Heart left ventricle (tissue), 16 donors: ENCODE results near the gene WFS1. TPM values are rescaled to one million over a fixed set of nuclear protein-coding genes. Genes with fewer than 3 reads are reported as not detected.

Source experiments
- ATAC-seq, 4 donors: fragments of 200-7000 bp; cut with Tn5 transposase; one replicate each; pipeline ENCODE4 v1.9.1; 2020 to 2022; ENCODE audit warnings: moderate library complexity in 4 of 4, mild to moderate bottlenecking in 3 of 4, moderate number of reproducible peaks in 1 of 4
- DNase-seq, 5 donors: peaks; one replicate each; pipeline ENCODE4 v3.0.0-alpha.2; 2020
- H3K27ac ChIP-seq, 12 donors: fragments of 200-600 bp; sonication (generic) in 4 of 12; one replicate each; pipeline versions ENCODE4 v1.5.0 to v1.8.0; 2016 to 2022; ENCODE audit warnings: mild to moderate bottlenecking in 2 of 12
- H3K27me3 ChIP-seq, 9 donors: fragments of 200-600 bp; sonication (generic) in 2 of 9; one replicate each; pipeline versions ENCODE4 v1.5.1 to v1.8.0; 2016 to 2022; ENCODE audit warnings: mild to moderate bottlenecking in 3 of 9
- H3K36me3 ChIP-seq, 9 donors: fragments of 200-600 bp; sonication (generic) in 2 of 9; one replicate each; pipeline versions ENCODE4 v1.5.0 to v1.8.0; 2018 to 2022; ENCODE audit warnings: mild to moderate bottlenecking in 2 of 9
- H3K4me1 ChIP-seq, 12 donors: fragments of 200-600 bp; sonication (generic) in 4 of 12; one replicate each; pipeline versions ENCODE4 v1.5.0 to v1.8.0; 2016 to 2022; ENCODE audit warnings: mild to moderate bottlenecking in 3 of 12
- H3K4me3 ChIP-seq, 12 donors: fragments of 200-600 bp; sonication (generic) in 4 of 12; one replicate each; pipeline versions ENCODE4 v1.5.0 to v1.8.0; 2017 to 2022; ENCODE audit warnings: mild to moderate bottlenecking in 9 of 12, moderate library complexity in 4 of 12
- H3K9me3 ChIP-seq, 12 donors: fragments of 200-600 bp; sonication (generic) in 4 of 12; one replicate each; pipeline versions ENCODE4 v1.5.0 to v1.8.0; 2016 to 2022; ENCODE audit warnings: mild to moderate bottlenecking in 1 of 12
- POLR2A ChIP-seq, 2 donors: fragments of 450-650 bp; IDR thresholded peaks; one replicate each; pipeline ENCODE4 v1.6.1; 2017; ENCODE audit warnings: antibody characterized with exemption in 2 of 2, mild to moderate bottlenecking in 2 of 2, moderate library complexity in 2 of 2
- WGBS, 4 donors: extraction: QIAGEN DNeasy Blood & Tissue Kit in 2 of 4; methylation state at CpG; one replicate each; pipeline versions ENCODE4 v1.1.5 to v1.1.7; 2013 to 2018; 5-methylcytosine and 5-hydroxymethylcytosine counted together
- intact Hi-C, 10 donors: fragments of 100-400 bp; cut with DNase I; formaldehyde crosslinking; loops; one replicate each; pipeline versions ENCODE4 v1.11.1 to v1.14.2; 2022
- polyA plus RNA-seq, 2 donors: library from polyadenylated mRNA; stranded (reverse); fragments of 200-250 nt; gene quantifications; one replicate each; pipeline ENCODE4 v1.2.3, GENCODE V29; 2013
- total RNA-seq, 9 donors: library from RNA; depleted of rRNA in 2 of 9; stranded (reverse); fragments of >200 nt in 2 of 9; fragmentation: NEBNext Ultra II Directional in 3 of 9; extraction: Animal tissue kit (Norgen Biotek cat#: 25700) in 3 of 9; gene quantifications; one replicate each; pipeline versions ENCODE4 v1.1.0 to v1.2.4, GENCODE V29; 2016 to 2023
- TF ChIP-seq, protein P1 (sequence below), 12 donors: fragments of 200-600 bp; sonication (generic) in 4 of 12; IDR thresholded peaks; one replicate each; pipeline versions ENCODE4 v1.5.0 to v1.8.0; 2018 to 2022; ENCODE audit warnings: antibody characterized with exemption in 12 of 12, mild to moderate bottlenecking in 5 of 12
- donor health status: ischemic (EF 13 %, LVEDD 7.1; RV severe dilation, severe dysfunction).
- donor health status: healthy with polysubstance abuse.
- donor health status: DM: no; HTN: yes; CAD: no.
- donor health status: DM: no; HTN: no; CAD: no.
- donor health status: ischemic (EF 25% LVEDD 6.9; RV normal size, moderate dysfunction).
- donor health status: ischemic (EF 25% LVEDD 5.7; RV mildly dilated, moderate dysfunction).
- donor health status: healthy.
- donor health status: DM: yes; HTN: yes; CAD: no.
- donor health status: ischemic (EF 35%, LVEDD 5.7; RV mildly dilated, moderate dysfunction).
- donor health status: nonischemic (EF 11% LVEDD 7.7; RV severe dilation, severe dysfunction).
- donor health status: DM: yes; HTN: yes; CAD: no.
- donor health status: PGD.
- donor health status: ischemic (EF 29% LVEDD 5.4; RV normal size, mild dysfunction).
- donor health status: nonischemic (EF 23%, LVEDD 6.1; RV moderate dilation, normal function).

The WFS1 gene
- total and polyA plus RNA-seq, 11 donors: 44.8 to 202 (median 73.2) TPM

DNA sequence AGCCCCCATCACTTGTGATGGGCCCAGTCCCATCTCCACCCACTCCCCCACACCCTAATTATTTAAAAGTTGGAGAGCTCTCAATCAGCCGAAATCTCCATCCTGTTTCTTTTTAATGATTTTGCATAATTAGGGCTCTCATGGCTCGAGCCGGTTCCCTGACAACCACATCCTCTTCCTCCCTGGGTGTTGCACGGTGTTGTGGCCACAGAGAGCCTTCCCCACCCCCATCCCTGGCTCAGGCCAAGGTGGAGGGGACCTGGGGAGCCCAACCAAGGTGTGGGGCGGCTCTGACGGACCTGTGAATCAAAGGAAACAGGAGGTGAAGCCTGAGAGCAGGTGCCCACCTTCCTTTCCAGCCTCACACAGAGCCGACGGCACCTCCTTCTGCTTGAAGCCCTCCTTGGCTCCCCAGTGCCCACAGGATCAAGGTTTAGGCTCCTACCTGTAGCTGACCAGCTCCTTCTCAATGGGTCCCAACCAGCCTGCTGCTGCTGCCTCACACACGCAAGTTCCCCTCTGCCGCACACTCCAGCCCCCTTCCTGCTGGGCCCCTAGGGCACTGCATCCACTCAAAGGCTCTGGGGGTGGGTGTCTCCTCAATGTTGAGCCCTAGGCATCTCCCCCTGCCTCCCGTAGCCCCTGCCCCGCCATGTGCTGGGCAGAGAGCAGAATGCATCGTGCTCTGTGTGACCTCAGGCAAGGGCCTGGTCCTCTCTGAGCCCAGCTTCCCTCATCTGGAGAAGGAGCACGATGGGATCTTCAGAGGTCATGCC is 68.7 kb downstream of the WFS1 start:
- Histone ChIP-seq H3K27ac (no peak overlapping the region), H3K4me1 (peaks cover 0 to 7% (median 0%) of the 10 kb centered on the region in 12 donors), H3K9me3 (peaks cover 0 to 5% (median 0%) of the 10 kb centered on the region in 12 donors), H3K27me3 (peaks cover 3 to 45% (median 8%) of the 10 kb centered on the region in 9 donors), H3K36me3 (no peaks in the 10 kb centered on the region), H3K4me3 (no peak overlapping the region)
- TF ChIP-seq, protein P1, sequence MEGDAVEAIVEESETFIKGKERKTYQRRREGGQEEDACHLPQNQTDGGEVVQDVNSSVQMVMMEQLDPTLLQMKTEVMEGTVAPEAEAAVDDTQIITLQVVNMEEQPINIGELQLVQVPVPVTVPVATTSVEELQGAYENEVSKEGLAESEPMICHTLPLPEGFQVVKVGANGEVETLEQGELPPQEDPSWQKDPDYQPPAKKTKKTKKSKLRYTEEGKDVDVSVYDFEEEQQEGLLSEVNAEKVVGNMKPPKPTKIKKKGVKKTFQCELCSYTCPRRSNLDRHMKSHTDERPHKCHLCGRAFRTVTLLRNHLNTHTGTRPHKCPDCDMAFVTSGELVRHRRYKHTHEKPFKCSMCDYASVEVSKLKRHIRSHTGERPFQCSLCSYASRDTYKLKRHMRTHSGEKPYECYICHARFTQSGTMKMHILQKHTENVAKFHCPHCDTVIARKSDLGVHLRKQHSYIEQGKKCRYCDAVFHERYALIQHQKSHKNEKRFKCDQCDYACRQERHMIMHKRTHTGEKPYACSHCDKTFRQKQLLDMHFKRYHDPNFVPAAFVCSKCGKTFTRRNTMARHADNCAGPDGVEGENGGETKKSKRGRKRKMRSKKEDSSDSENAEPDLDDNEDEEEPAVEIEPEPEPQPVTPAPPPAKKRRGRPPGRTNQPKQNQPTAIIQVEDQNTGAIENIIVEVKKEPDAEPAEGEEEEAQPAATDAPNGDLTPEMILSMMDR (IDR thresholded peaks at IDR 0.05): no peak
- TF ChIP-seq POLR2A (IDR thresholded peaks at IDR 0.05): no peak
- intact Hi-C loops: no loop called here
- ATAC-seq (no peak), DNase-seq (peak in 1 of 5 donors; percentile 43)
- 55 to 64% (median 60%) methylated on average over 10 to 14 of the region's 14 CpGs for WGBS, 4 donors

DNA sequence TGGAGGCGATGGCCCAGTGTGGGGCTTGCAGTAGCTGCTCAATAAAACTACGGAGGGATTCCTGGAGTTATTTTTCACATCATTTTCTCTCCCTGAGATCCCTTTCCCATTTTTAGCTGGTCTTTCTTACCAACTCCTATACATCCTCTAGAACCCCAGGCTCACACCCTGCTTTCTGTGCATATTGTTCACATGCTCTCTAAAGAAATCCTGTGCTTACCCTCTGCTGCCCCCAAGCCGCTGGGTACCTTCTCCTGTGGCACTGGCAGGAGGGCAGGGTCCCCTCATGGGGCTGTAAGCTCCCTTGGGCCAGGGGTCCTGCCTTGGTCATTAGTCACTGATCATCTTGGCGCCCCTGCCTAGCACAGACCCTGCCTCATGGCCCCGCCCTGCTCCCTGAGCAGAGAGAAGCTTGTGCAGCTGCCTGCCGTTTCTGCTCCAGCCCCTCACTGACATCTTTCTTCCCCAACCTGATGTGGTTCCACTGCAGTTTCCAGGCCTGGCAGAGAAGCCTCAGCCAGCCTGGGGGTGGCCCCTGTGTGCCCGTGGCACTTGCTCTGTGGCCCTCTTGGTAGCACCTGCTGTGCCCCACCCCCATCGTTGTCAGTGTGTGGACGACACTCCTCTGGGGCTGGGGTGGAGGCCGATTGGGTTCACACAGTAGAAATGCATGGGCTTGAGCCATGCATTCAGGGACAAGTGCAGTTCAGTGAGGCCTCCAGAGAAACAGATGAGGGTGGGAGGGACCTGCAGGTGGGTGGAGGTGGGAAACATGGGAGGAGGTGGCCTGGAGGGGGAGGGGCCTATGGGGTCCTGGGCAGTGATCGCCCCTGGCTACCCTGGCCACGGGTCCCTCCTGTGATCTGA is 69.5 kb downstream of the WFS1 start:
- peaks cover 3 to 40% (median 8%) of the 10 kb centered on the region in 9 donors for H3K27me3 ChIP-seq
- WGBS, 4 donors: 68 to 75% (median 70%) methylated on average over 9 to 12 of the region's 12 CpGs
- TF ChIP-seq, protein P1 (IDR thresholded peaks at IDR 0.05): no peak
- no peak for TF ChIP-seq POLR2A (IDR thresholded peaks at IDR 0.05)
- no peaks in the 10 kb centered on the region for H3K36me3 ChIP-seq
- H3K9me3 ChIP-seq: peaks cover 0 to under 1% (median 0%) of the 10 kb centered on the region in 12 donors
- intact Hi-C loops: no loop called here
- no peak overlapping the region for H3K27ac ChIP-seq
- H3K4me3 ChIP-seq: no peak overlapping the region
- H3K4me1 ChIP-seq: peaks cover 0 to 7% (median 0%) of the 10 kb centered on the region in 12 donors
- DNase-seq (peak in 1 of 5 donors; percentile 37), ATAC-seq (no peak)

DNA sequence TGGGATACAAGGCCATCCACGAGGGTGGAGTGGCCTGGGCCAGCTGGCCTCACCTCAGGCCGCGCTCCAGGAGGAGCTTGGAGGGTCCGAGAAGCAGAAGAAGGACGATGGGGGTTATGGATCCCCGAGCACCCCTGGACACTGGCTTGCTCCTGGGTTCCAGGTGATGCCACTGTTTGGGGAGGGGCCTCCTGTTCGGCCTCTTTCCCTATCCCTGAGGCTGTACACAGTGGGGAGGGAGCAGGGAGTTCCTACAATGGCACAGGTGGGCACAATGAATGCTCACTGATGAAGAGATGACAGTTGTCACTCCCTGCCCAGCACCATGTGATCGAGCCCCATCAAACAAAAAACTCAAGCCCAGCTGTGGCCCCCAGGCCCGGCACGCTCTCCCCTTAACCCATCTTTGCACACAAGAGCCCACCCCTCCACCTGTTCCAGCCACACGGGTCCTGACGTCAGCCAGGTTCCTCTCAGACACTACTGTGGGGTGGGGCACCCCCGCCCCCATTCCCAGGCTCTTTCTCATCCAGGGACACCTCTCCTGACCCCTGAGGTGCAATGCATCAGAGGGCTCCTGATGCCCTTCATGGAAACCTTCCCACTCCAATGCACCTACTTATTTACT is 70.3 kb downstream of the WFS1 start:
- ATAC-seq (no peak), DNase-seq (peak in 1 of 5 donors; percentile 45)
- Histone ChIP-seq H3K4me3 (no peak overlapping the region), H3K9me3 (no peaks in the 10 kb centered on the region), H3K27me3 (peaks cover 3 to 33% (median 8%) of the 10 kb centered on the region in 9 donors), H3K36me3 (no peaks in the 10 kb centered on the region), H3K4me1 (peaks cover 0 to 7% (median 0%) of the 10 kb centered on the region in 12 donors), H3K27ac (no peak overlapping the region)
- 75 to 85% (median 82%) methylated on average over 7 to 13 of the region's 13 CpGs for WGBS, 4 donors
- intact Hi-C loops: no loop called here
- TF ChIP-seq, protein P1 (IDR thresholded peaks at IDR 0.05): no peak
- no peak for TF ChIP-seq POLR2A (IDR thresholded peaks at IDR 0.05)
